ENCODE data around the gene ITSN1.
"Not testable (repeated sequence)": the region's sequence is repeated elsewhere in the genome, so short reads cannot be mapped to it uniquely, and the experiment has no call there.

Gene ITSN1

GRCh38 chr21:33712022-33712803, 69.9 kb downstream of the ITSN1 start:
- no peak for DNase-seq (ENCODE audit: low read depth)
- TF ChIP-seq CTCF (conservative IDR thresholded peaks at IDR 0.05; ENCODE audit: control insufficient read depth, insufficient read depth, low read depth, low read length), result no peak
- H3K4me3 ChIP-seq (ENCODE audit: control insufficient read depth, low read depth, low read length), result no peak overlapping the region

- DNase-seq (ENCODE audit: low read depth), result no peak
- TF ChIP-seq CTCF (conservative IDR thresholded peaks at IDR 0.05; ENCODE audit: control insufficient read depth, insufficient read depth, low read depth, low read length), result no peak
- no peak overlapping the region for H3K4me3 ChIP-seq (ENCODE audit: control insufficient read depth, low read depth, low read length)
Observed at GRCh38 chr21:33721081-33721480, 78.8 kb downstream of the ITSN1 start.

- not testable (repeated sequence) for DNase-seq (ENCODE audit: low read depth); H3K4me3 ChIP-seq (ENCODE audit: control insufficient read depth, low read depth, low read length)
Observed at GRCh38 chr21:33729139-33729538, 86.8 kb downstream of the ITSN1 start.

GRCh38 chr21:33729641-33730040, 87.3 kb downstream of the ITSN1 start:
- H3K4me3 ChIP-seq (ENCODE audit: control insufficient read depth, low read depth, low read length), result no peak overlapping the region
- no peak for TF ChIP-seq CTCF (conservative IDR thresholded peaks at IDR 0.05; ENCODE audit: control insufficient read depth, insufficient read depth, low read depth, low read length)
- no peak for DNase-seq (ENCODE audit: low read depth)

- no peak for TF ChIP-seq CTCF (conservative IDR thresholded peaks at IDR 0.05; ENCODE audit: control insufficient read depth, insufficient read depth, low read depth, low read length)
- no peak overlapping the region for H3K4me3 ChIP-seq (ENCODE audit: control insufficient read depth, low read depth, low read length)
- no peak for DNase-seq (ENCODE audit: low read depth)
Observed at GRCh38 chr21:33731447-33731846, 89.1 kb downstream of the ITSN1 start.

- H3K4me3 ChIP-seq (ENCODE audit: control insufficient read depth, low read depth, low read length), result no peak overlapping the region
- TF ChIP-seq CTCF (conservative IDR thresholded peaks at IDR 0.05; ENCODE audit: control insufficient read depth, insufficient read depth, low read depth, low read length), result no peak
- no peak for DNase-seq (ENCODE audit: low read depth)
Observed at GRCh38 chr21:33732038-33732437, 89.7 kb downstream of the ITSN1 start.

GRCh38 chr21:33733601-33734000, 91.3 kb downstream of the ITSN1 start:
- no peak for TF ChIP-seq CTCF (conservative IDR thresholded peaks at IDR 0.05; ENCODE audit: control insufficient read depth, insufficient read depth, low read depth, low read length)
- H3K4me3 ChIP-seq (ENCODE audit: control insufficient read depth, low read depth, low read length), result no peak overlapping the region
- no peak for DNase-seq (ENCODE audit: low read depth)
